Liver (tissue), 9 donors: ENCODE measurements around the gene XDH. TPM values are rescaled to one million over a fixed set of nuclear protein-coding genes. Genes with fewer than 3 reads are reported as not detected.

Source experiments
- DNase-seq: peaks from one replicate; pipeline ENCODE4 v3.0.0-alpha.2; 2017; ENCODE audit warnings: low spot score
- H3K27ac ChIP-seq, 2 donors: one replicate each; pipeline ENCODE4 v1.7.0; 2013; ENCODE audit warnings: inconsistent platforms in 2 of 2, low read length in 2 of 2, control low read depth in 1 of 2, low read depth in 1 of 2, mild to moderate bottlenecking in 1 of 2
- H3K27me3 ChIP-seq, 4 donors: one replicate each; pipeline versions ENCODE4 v1.6.1 to v1.7.0; 2013; ENCODE audit warnings: low read length in 3 of 4, inconsistent platforms in 1 of 4, mild to moderate bottlenecking in 1 of 4, moderate library complexity in 1 of 4; ENCODE audit not compliant: control insufficient read depth in 4 of 4, insufficient read depth in 4 of 4
- H3K36me3 ChIP-seq, 4 donors: one replicate each; pipeline versions ENCODE4 v1.6.1 to v1.7.0; 2013; ENCODE audit warnings: low read length in 3 of 4, mild to moderate bottlenecking in 3 of 4, low read depth in 1 of 4, moderate library complexity in 1 of 4; ENCODE audit not compliant: control insufficient read depth in 4 of 4, insufficient read depth in 3 of 4
- H3K4me1 ChIP-seq, 4 donors: one replicate each; pipeline versions ENCODE4 v1.6.1 to v1.7.0; 2013; ENCODE audit warnings: low read length in 3 of 4, mild to moderate bottlenecking in 3 of 4, moderate library complexity in 1 of 4; ENCODE audit not compliant: control insufficient read depth in 4 of 4, insufficient read depth in 4 of 4
- H3K4me3 ChIP-seq, 3 donors: one replicate each; pipeline versions ENCODE4 v1.6.1 to v1.7.0; 2013; ENCODE audit warnings: low read length in 3 of 3, control low read depth in 1 of 3, low read depth in 1 of 3, mild to moderate bottlenecking in 1 of 3
- H3K9ac ChIP-seq, 2 donors: one replicate each; pipeline ENCODE4 v1.7.0; 2013; ENCODE audit warnings: low read length in 2 of 2, mild to moderate bottlenecking in 2 of 2, moderate library complexity in 2 of 2, control low read depth in 1 of 2, low read depth in 1 of 2
- H3K9me3 ChIP-seq, 4 donors: one replicate each; pipeline versions ENCODE4 v1.6.1 to v1.7.0; 2013; ENCODE audit warnings: low read length in 3 of 4; ENCODE audit not compliant: control insufficient read depth in 4 of 4
- ATF3 ChIP-seq: IDR thresholded peaks from 2 replicates; pipeline ENCODE4 v1.6.1; 2016; ENCODE audit warnings: antibody characterized with exemption
- EGR1 ChIP-seq, 2 donors: IDR thresholded peaks; 2 replicates each; pipeline ENCODE4 v1.6.1; 2016 to 2018; ENCODE audit warnings: antibody characterized with exemption in 2 of 2, low read depth in 2 of 2
- FOXA1 ChIP-seq: IDR thresholded peaks from 2 replicates; pipeline ENCODE4 v1.6.1; 2016; ENCODE audit warnings: antibody characterized with exemption
- FOXA2 ChIP-seq: IDR thresholded peaks from 2 replicates; pipeline ENCODE4 v1.6.1; 2016; ENCODE audit warnings: antibody characterized with exemption
- GABPA ChIP-seq, 2 donors: IDR thresholded peaks in 1 of 2; conservative IDR thresholded peaks in 1 of 2; 2 replicates each; pipeline ENCODE4 v1.6.1; 2016; ENCODE audit warnings: antibody characterized with exemption in 2 of 2, mild to moderate bottlenecking in 1 of 2, moderate library complexity in 1 of 2
- HNF4A ChIP-seq, 2 donors: conservative IDR thresholded peaks; 2 replicates each; pipeline ENCODE4 v1.6.1; 2016; ENCODE audit warnings: antibody characterized with exemption in 2 of 2, mild to moderate bottlenecking in 2 of 2
- HNF4G ChIP-seq: IDR thresholded peaks from 2 replicates; pipeline ENCODE4 v1.6.1; 2016; ENCODE audit warnings: antibody characterized with exemption
- JUND ChIP-seq, 2 donors: IDR thresholded peaks; 2 replicates each; pipeline ENCODE4 v1.6.1; 2016; ENCODE audit warnings: antibody characterized with exemption in 2 of 2
- MAX ChIP-seq: IDR thresholded peaks from 2 replicates; pipeline ENCODE4 v1.6.1; 2016; ENCODE audit warnings: antibody characterized with exemption
- NR2F2 ChIP-seq: IDR thresholded peaks from 2 replicates; pipeline ENCODE4 v1.6.1; 2016; ENCODE audit warnings: antibody characterized with exemption
- RAD21 ChIP-seq, 2 donors: IDR thresholded peaks; 2 replicates each; pipeline ENCODE4 v1.6.1; 2016; ENCODE audit warnings: antibody characterized with exemption in 2 of 2, mild to moderate bottlenecking in 2 of 2
- REST ChIP-seq: IDR thresholded peaks from 2 replicates; pipeline ENCODE4 v1.6.1; 2016; ENCODE audit warnings: antibody characterized with exemption, mild to moderate bottlenecking
- SP1 ChIP-seq: IDR thresholded peaks from 2 replicates; pipeline ENCODE4 v1.6.1; 2018; ENCODE audit warnings: antibody characterized with exemption, mild to moderate bottlenecking
- TAF1 ChIP-seq: conservative IDR thresholded peaks from 2 replicates; pipeline ENCODE4 v1.6.1; 2016; ENCODE audit warnings: antibody characterized with exemption, mild to moderate bottlenecking
- YY1 ChIP-seq: IDR thresholded peaks from 2 replicates; pipeline ENCODE4 v1.6.1; 2016; ENCODE audit warnings: antibody characterized with exemption, mild to moderate bottlenecking
- ZBTB33 ChIP-seq: IDR thresholded peaks from 2 replicates; pipeline ENCODE4 v1.6.1; 2016; ENCODE audit warnings: antibody characterized with exemption
- WGBS: extraction: QIAGEN DNeasy Blood & Tissue Kit; methylation state at CpG from one replicate; pipeline ENCODE4 v1.1.7; 2013; 5-methylcytosine and 5-hydroxymethylcytosine counted together
- polyA plus RNA-seq, 2 donors: library from polyadenylated mRNA; stranded (reverse) in 1 of 2; unstranded in 1 of 2; fragments of 200-250 nt in 1 of 2; fragments of >200 nt in 1 of 2; fragmentation: Nextera tagmentation in 1 of 2; extraction: Ambion mirVana in 1 of 2; gene quantifications; one replicate each; pipeline versions ENCODE4 v1.2.1 to v1.2.3, GENCODE V29; 2013 to 2015
- total RNA-seq, 2 donors: library from RNA; depleted of rRNA; stranded (reverse); fragments of >200 nt; gene quantifications; one replicate each; pipeline ENCODE4 v1.2.3, GENCODE V29; 2014
- TF ChIP-seq, protein P1 (sequence below): fragments of 150-350 bp; IDR thresholded peaks from 2 replicates; pipeline ENCODE4 v1.5.1; 2017; ENCODE audit warnings: improper control_type of control experiment, low read depth, low read length; ENCODE audit not compliant: missing input control
- donor health status: healthy.
- donor health status: healthy.
- donor health status: healthy.
- donor health status: healthy.
- donor health status: healthy.

XDH gene
- total and polyA plus RNA-seq, 4 donors, result 6.8 to 76.6 (median 12.0) TPM

- H3K36me3 ChIP-seq, result peaks cover 3 to 65% (median 46%) of the 10 kb centered on the region in 4 donors
- TF ChIP-seq REST, result no peak
- no peak for TF ChIP-seq MAX
- TF ChIP-seq, protein P1, sequence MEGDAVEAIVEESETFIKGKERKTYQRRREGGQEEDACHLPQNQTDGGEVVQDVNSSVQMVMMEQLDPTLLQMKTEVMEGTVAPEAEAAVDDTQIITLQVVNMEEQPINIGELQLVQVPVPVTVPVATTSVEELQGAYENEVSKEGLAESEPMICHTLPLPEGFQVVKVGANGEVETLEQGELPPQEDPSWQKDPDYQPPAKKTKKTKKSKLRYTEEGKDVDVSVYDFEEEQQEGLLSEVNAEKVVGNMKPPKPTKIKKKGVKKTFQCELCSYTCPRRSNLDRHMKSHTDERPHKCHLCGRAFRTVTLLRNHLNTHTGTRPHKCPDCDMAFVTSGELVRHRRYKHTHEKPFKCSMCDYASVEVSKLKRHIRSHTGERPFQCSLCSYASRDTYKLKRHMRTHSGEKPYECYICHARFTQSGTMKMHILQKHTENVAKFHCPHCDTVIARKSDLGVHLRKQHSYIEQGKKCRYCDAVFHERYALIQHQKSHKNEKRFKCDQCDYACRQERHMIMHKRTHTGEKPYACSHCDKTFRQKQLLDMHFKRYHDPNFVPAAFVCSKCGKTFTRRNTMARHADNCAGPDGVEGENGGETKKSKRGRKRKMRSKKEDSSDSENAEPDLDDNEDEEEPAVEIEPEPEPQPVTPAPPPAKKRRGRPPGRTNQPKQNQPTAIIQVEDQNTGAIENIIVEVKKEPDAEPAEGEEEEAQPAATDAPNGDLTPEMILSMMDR, result no peak
- TF ChIP-seq GABPA (IDR thresholded peaks at IDR 0.05 in 1 of 2, conservative IDR thresholded peaks at IDR 0.05 in 1 of 2), result no peak
- no peak for TF ChIP-seq ZBTB33
- TF ChIP-seq NR2F2, result no peak
- TF ChIP-seq ATF3, result no peak
- no peak for TF ChIP-seq JUND (IDR thresholded peaks at IDR 0.05)
- no peak for TF ChIP-seq TAF1
- no peak for TF ChIP-seq HNF4A (conservative IDR thresholded peaks at IDR 0.05)
- TF ChIP-seq FOXA1, result no peak
- no peak for TF ChIP-seq FOXA2
- TF ChIP-seq SP1, result no peak
- no peak for TF ChIP-seq EGR1 (IDR thresholded peaks at IDR 0.05; ENCODE audit: low read depth in 2 of 2)
- no peak for TF ChIP-seq RAD21 (IDR thresholded peaks at IDR 0.05)
- H3K4me3 ChIP-seq, result no peak overlapping the region
- no peaks in the 10 kb centered on the region for H3K4me1 ChIP-seq
- 88% methylated on average over 5 of the region's 5 CpGs for WGBS
- no peaks in the 10 kb centered on the region for H3K9me3 ChIP-seq
- no peak overlapping the region for H3K27ac ChIP-seq
- no peak overlapping the region for H3K9ac ChIP-seq
- DNase-seq, result no peak
- H3K27me3 ChIP-seq, result no peaks in the 10 kb centered on the region
Observed at GRCh38 chr2:31348618-31349017, 65.9 kb downstream of the XDH start.

- TF ChIP-seq REST (no peak), NR2F2 (no peak), YY1 (no peak), JUND (IDR thresholded peaks at IDR 0.05) (no peak), FOXA2 (no peak), RAD21 (IDR thresholded peaks at IDR 0.05) (no peak), HNF4G (no peak), SP1 (no peak), TAF1 (no peak)
- TF ChIP-seq, protein P1, result no peak
- WGBS, result 86% methylated on average over 9 of the region's 9 CpGs
Observed at GRCh38 chr2:31347750-31348149, 66.8 kb downstream of the XDH start.

More at GRCh38 chr2:31347750-31348149, 66.8 kb downstream of the XDH start:
- H3K27me3 ChIP-seq, result no peaks in the 10 kb centered on the region
- no peak overlapping the region for H3K4me3 ChIP-seq
- H3K4me1 ChIP-seq, result no peaks in the 10 kb centered on the region
- H3K27ac ChIP-seq, result no peak overlapping the region
- no peak for DNase-seq
- H3K9me3 ChIP-seq, result no peaks in the 10 kb centered on the region
- H3K9ac ChIP-seq, result no peak overlapping the region
- peaks cover 3 to 64% (median 44%) of the 10 kb centered on the region in 4 donors for H3K36me3 ChIP-seq
